PC-9 (cell line): ENCODE results near the gene CALM3.

Experiments used
- CTCF ChIP-seq: fragments of 200-600 bp; sonication (generic); conservative IDR thresholded peaks from 2 replicates; pipeline ENCODE4 v1.6.1; 2017; ENCODE audit warnings: mixed run types, antibody characterized with exemption, mild to moderate bottlenecking, moderate library complexity
- EZH2 ChIP-seq: fragments of 200-600 bp; sonication (generic); IDR thresholded peaks from 2 replicates; pipeline ENCODE4 v1.8.0; 2017; ENCODE audit warnings: antibody characterized with exemption, low read depth

DNA sequence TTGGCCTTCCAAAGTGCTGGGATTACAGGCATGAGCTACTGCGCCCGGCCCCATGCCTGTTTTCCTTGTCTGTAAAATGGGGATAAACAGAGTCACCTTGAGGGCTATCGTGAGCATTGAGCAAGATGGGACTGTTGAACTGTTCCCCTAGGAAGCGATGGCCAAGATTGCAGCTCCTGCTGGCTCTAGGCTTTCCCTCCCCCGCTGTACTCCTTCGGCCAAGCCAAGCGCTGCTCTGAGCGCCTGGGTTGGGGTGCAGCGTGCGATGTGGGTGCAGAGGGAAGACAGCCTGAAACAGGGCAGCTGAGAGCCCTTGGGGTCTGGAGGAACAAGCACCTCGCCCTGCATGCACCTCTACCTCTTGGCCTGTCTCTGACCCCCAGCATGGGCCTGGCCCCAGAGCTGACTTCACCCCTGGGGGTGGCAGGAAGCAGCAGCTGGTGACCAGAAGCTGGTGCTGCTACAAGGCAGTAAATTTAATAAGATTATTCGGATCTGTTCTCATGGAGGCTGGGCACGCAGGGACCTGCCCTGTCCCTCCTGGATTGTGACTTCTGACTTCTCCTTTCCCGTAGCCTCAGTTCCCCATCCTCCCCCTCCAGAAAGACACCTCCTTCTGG lies 29.6 kb downstream of the CALM3 start:
- no peak for TF ChIP-seq CTCF
- no peak for TF ChIP-seq EZH2
